Urothelium cell line (cell line): ENCODE results near the gene PTPRCAP.
"Not testable (repeated sequence)": the region's sequence is repeated elsewhere in the genome, so short reads cannot be mapped to it uniquely, and the experiment has no call there.

Experiments used
- DNase-seq: peaks from one replicate; pipeline ENCODE4 v3.0.0; 2011; ENCODE audit warnings: low spot score, mixed read lengths
- FAIRE-seq: peaks from 2 replicates; lab custom pipeline; 2011; peaks lifted over from hg19 to GRCh38; lab: Jason Lieb, UNC

The PTPRCAP gene

GRCh38 chr11:67465530-67465929 is 28.0 kb upstream of the PTPRCAP start:
- not testable (repeated sequence) for DNase-seq, FAIRE-seq

GRCh38 chr11:67465189-67465510 is 27.7 kb upstream of the PTPRCAP start:
- no peak for DNase-seq
- no peak for FAIRE-seq

GRCh38 chr11:67464411-67465188 is 27.1 kb upstream of the PTPRCAP start:
- DNase-seq: no peak
- no peak for FAIRE-seq

GRCh38 chr11:67463680-67464410 is 26.4 kb upstream of the PTPRCAP start:
- FAIRE-seq: no peak
- peak; percentile 94 for DNase-seq

GRCh38 chr11:67463186-67463585 is 25.7 kb upstream of the PTPRCAP start:
- DNase-seq (no peak), FAIRE-seq (no peak)

GRCh38 chr11:67458266-67458665 is 20.8 kb upstream of the PTPRCAP start:
- FAIRE-seq: no peak
- DNase-seq: no peak

GRCh38 chr11:67457453-67457852 is 20.0 kb upstream of the PTPRCAP start:
- FAIRE-seq (no peak), DNase-seq (no peak)

- no peak for DNase-seq
- FAIRE-seq: no peak
Measured at GRCh38 chr11:67456068-67456705, 18.7 kb upstream of the PTPRCAP start.

- DNase-seq (no peak), FAIRE-seq (no peak)
Measured at GRCh38 chr11:67455054-67455453, 17.6 kb upstream of the PTPRCAP start, which contains the start of gene CABP4. Gene CABP4 (plus strand): TSS chr11:67455354. CDS start chr11:67455424, 70 bp downstream.

- no peak for DNase-seq
- FAIRE-seq: no peak
Measured at GRCh38 chr11:67453816-67454732, 16.6 kb upstream of the PTPRCAP start.

GRCh38 chr11:67452141-67452952 is 14.9 kb upstream of the PTPRCAP start, which contains the start of gene GPR152:
Gene GPR152 (minus strand): TSS chr11:67452729. CDS start chr11:67452724, 5 bp downstream.
- DNase-seq (no peak), FAIRE-seq (no peak)

- FAIRE-seq (no peak), DNase-seq (no peak)
Measured at GRCh38 chr11:67451658-67451976, 14.1 kb upstream of the PTPRCAP start.

- no peak for DNase-seq
- no peak for FAIRE-seq
Measured at GRCh38 chr11:67450796-67451657, 13.5 kb upstream of the PTPRCAP start.

GRCh38 chr11:67449116-67449844 is 11.8 kb upstream of the PTPRCAP start:
- FAIRE-seq (no peak), DNase-seq (no peak)

GRCh38 chr11:67448220-67448609 is 10.7 kb upstream of the PTPRCAP start:
- FAIRE-seq: no peak
- DNase-seq: no peak

GRCh38 chr11:67445515-67445914 is 8.0 kb upstream of the PTPRCAP start:
- DNase-seq: no peak
- FAIRE-seq: no peak

GRCh38 chr11:67442504-67443404 is 5.3 kb upstream of the PTPRCAP start:
- FAIRE-seq: no peak
- peak; percentile 21 for DNase-seq
